GM06990 (cell line): ENCODE data around the gene SMLR1.

ENCODE experiments used
- DNase-seq: peaks from one replicate; pipeline ENCODE4 v3.0.0-alpha.2; 2011; ENCODE audit not compliant: insufficient read length; ENCODE audit errors: extremely low read depth
- H3K27me3 ChIP-seq: replicated peaks from 2 replicates; pipeline ENCODE4 v1.6.0; 2011; ENCODE audit warnings: low read length; ENCODE audit not compliant: control insufficient read depth, insufficient read depth
- H3K36me3 ChIP-seq: 2 replicates; pipeline ENCODE4 v1.5.1; 2011; ENCODE audit warnings: low read length; ENCODE audit not compliant: control insufficient read depth, insufficient read depth
- H3K4me3 ChIP-seq: replicated peaks from 2 replicates; pipeline ENCODE4 v1.5.1; 2011; ENCODE audit warnings: low read depth, mild to moderate bottlenecking, control low read depth, low read length
- TF ChIP-seq, protein P1 (sequence below): IDR thresholded peaks from 2 replicates; pipeline ENCODE4 v1.5.1; 2011; ENCODE audit warnings: low read length, control low read depth, mild to moderate bottlenecking, inconsistent platforms; ENCODE audit not compliant: insufficient read depth, poor library complexity, severe bottlenecking

SMLR1 gene

DNA sequence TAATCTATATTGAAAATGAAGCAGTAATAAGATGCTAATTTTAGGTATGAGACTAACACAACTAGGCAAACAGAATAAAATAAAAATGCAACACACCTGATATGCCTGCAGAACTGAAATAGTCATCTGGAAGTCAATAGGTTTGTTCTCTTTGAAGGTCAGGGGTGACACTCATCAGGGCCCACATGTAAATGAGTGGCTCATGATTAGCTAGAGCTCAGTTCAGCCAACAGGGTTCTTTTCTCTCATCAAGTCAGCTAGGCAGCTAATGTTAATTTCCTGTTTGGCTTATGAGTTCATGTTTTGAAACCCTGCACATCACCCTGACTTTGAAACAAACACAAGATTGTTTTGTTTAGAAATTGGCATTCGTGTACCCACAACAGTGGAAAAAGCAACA, 23.8 kb downstream of the SMLR1 start:
- TF ChIP-seq, protein P1, sequence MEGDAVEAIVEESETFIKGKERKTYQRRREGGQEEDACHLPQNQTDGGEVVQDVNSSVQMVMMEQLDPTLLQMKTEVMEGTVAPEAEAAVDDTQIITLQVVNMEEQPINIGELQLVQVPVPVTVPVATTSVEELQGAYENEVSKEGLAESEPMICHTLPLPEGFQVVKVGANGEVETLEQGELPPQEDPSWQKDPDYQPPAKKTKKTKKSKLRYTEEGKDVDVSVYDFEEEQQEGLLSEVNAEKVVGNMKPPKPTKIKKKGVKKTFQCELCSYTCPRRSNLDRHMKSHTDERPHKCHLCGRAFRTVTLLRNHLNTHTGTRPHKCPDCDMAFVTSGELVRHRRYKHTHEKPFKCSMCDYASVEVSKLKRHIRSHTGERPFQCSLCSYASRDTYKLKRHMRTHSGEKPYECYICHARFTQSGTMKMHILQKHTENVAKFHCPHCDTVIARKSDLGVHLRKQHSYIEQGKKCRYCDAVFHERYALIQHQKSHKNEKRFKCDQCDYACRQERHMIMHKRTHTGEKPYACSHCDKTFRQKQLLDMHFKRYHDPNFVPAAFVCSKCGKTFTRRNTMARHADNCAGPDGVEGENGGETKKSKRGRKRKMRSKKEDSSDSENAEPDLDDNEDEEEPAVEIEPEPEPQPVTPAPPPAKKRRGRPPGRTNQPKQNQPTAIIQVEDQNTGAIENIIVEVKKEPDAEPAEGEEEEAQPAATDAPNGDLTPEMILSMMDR = no peak
- no peak for DNase-seq
- Histone ChIP-seq H3K4me3 (no peak overlapping the region), H3K36me3 (no peaks in the 10 kb centered on the region), H3K27me3 (no peaks in the 10 kb centered on the region)

DNA sequence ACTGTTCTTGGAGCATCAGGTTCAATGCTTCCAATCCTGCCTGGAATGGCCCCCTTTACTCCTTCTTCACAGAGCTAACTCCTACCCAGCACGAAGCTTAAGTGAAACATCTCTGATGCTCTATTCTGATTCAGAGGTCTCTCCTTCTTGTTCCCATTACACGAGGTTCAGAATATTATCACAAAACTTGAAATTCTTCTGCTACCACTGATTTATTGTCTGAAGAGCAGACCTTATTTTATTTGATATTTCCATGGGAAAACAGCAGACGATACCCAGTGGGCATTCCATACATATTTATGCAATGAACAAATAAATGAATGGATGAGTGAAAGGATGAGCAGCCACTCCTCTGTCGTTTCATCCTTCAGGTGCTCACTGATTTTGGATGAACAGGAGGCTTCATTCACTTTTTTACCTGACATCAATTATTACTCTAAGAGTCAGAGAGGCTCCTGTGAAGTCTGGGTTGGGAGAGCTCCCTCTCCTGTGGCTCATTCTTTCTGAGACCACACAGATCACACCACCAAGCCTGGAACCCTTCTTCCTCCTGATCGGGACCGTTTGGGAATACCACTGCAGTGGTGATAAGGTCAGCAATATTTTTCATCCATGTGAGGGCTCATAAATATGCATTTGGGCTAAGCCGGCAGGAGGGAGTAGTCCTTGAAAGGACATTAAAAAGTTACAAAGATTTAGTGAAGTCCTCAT, 25.8 kb downstream of the SMLR1 start:
- no peak for DNase-seq
- Histone ChIP-seq H3K4me3 (no peak overlapping the region), H3K36me3 (no peaks in the 10 kb centered on the region), H3K27me3 (no peaks in the 10 kb centered on the region)
- TF ChIP-seq, protein P1 = no peak

DNA sequence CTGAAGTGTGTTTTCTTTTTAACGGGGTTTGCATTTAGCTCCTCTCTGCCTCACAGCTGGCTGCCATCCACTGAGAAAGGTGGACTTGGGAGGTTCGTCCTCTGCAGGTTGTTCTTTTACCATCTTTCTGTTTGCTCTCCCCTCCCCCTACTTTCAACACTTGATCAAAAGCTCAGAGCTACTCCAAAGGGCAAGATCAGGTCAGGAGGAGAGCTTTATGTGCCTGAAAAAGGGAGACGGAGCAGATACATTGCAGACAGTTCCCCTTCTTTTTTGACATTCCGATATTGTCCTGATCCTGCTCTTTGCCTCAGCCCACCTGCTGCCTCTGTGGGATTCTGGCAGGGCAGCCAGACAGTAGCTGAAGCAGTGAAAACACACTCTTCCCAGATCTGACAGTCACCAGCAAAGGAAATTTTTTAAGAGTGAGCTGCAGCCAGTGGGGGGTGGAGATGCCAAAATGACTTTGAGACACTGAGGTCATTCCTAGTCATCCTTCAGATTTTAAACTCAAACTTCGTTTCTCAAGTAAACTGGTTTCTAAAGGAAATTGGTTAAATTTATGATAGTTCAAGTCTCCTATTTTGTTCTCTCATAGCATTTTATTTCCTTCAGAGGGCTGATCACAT, 26.5 kb downstream of the SMLR1 start:
- no peaks in the 10 kb centered on the region for H3K27me3 ChIP-seq
- H3K36me3 ChIP-seq = no peaks in the 10 kb centered on the region
- DNase-seq = no peak
- TF ChIP-seq, protein P1 = no peak
- H3K4me3 ChIP-seq = no peak overlapping the region

DNA sequence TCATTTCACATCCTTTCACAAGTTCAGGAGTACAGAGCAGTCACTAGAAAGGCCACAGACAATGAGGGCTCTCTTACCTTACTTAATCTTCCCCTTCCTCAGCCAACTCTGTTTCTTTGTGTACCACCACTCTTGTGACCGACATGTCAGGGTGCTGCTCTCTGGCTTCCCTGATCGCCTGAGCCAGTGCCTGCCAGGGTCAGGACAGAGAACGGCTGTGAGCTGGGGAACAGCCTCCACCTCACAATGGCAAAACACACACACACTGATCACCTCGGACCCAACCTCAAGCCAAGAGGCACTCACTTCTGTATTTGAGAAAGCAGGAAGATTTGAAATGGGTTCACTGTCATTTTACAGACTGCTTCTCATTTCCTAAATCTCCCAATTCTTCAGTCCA, 30.8 kb downstream of the SMLR1 start:
- Histone ChIP-seq H3K27me3 (no peaks in the 10 kb centered on the region), H3K36me3 (no peaks in the 10 kb centered on the region), H3K4me3 (no peak overlapping the region)
- TF ChIP-seq, protein P1 = no peak
- no peak for DNase-seq

DNA sequence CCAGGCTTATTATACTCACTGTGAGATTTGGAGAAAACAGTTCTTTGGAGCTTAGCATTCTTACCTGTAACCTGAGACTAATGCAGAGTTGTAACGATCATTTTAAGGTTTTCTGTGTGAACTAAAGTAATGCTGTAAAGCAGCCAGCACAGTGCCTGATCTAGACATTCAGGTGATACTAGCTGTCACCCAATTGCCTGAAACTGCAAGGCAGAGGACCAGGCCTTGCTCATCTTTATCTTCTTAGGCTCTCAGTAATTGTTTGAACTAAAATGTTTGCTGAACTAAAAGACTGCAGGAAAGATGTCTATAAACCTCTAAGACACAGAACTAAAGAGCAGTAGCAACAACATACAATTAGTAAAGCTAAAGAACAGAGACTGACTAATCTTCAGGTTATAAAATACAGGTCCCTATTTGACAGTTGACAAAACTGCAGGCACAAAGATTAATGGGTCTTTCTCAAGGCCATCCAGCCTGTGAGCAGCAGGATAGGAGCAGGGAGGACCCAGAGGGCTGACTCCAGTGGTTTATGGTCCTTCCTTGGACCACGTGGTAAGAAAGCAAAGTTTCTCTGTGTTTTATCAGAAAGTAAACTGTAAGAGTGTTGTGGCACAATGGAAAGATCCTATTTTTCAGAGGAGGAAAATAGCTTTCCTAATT, 31.4 kb downstream of the SMLR1 start:
- H3K27me3 ChIP-seq = no peaks in the 10 kb centered on the region
- TF ChIP-seq, protein P1 = no peak
- no peaks in the 10 kb centered on the region for H3K36me3 ChIP-seq
- H3K4me3 ChIP-seq = no peak overlapping the region
- no peak for DNase-seq
